ENCODE results near the gene OR5AU1. TPM values are rescaled to one million over a fixed set of nuclear protein-coding genes. Genes with fewer than 3 reads are reported as not detected.

Gene OR5AU1
- total RNA-seq, 6 experiments from 2014 or later, result not detected

GRCh38 chr14:21191261-21191808 is 35.5 kb upstream of the OR5AU1 start:
- Mint-ChIP-seq H3K4me1 (ENCODE audit: low read depth) (0 out of 2 replicates have a peak, but pooled peaks cover 5% of the 10 kb centered on the region), H3K27me3 (ENCODE audit: insufficient read depth) (peaks cover 11% of the 10 kb centered on the region), H3K4me3 (peak overlapping the region; percentile 64), H3K36me3 (ENCODE audit: low read depth) (no peaks in the 10 kb centered on the region), H3K27ac (no peak overlapping the region), H3K9me3 (no peaks in the 10 kb centered on the region)
- DNase-seq, result no peak
- TF ChIP-seq CTCF (IDR thresholded peaks at IDR 0.05), result no peak

- no peak overlapping the region for H3K4me3 Mint-ChIP-seq
- DNase-seq, result no peak
- H3K27me3 Mint-ChIP-seq (ENCODE audit: insufficient read depth), result peaks cover 7% of the 10 kb centered on the region; the same call in 1 of the 2 replicates
- H3K4me1 Mint-ChIP-seq (ENCODE audit: low read depth), result no peaks in the 10 kb centered on the region
- no peak overlapping the region for H3K27ac Mint-ChIP-seq
- no peaks in the 10 kb centered on the region for H3K36me3 Mint-ChIP-seq (ENCODE audit: low read depth)
- no peak for TF ChIP-seq CTCF (IDR thresholded peaks at IDR 0.05)
- H3K9me3 Mint-ChIP-seq, result peaks cover 4% of the 10 kb centered on the region
Observed at GRCh38 chr14:21185491-21185890, 29.6 kb upstream of the OR5AU1 start.

- Mint-ChIP-seq H3K36me3 (ENCODE audit: low read depth) (no peaks in the 10 kb centered on the region), H3K4me1 (ENCODE audit: low read depth) (no peaks in the 10 kb centered on the region), H3K4me3 (no peak overlapping the region), H3K27ac (no peak overlapping the region), H3K9me3 (peaks cover 4% of the 10 kb centered on the region), H3K27me3 (ENCODE audit: insufficient read depth) (peaks cover 7% of the 10 kb centered on the region; the same call in 1 of the 2 replicates)
- no peak for TF ChIP-seq CTCF (IDR thresholded peaks at IDR 0.05)
- no peak for DNase-seq
Observed at GRCh38 chr14:21184254-21184653, 28.4 kb upstream of the OR5AU1 start.

GRCh38 chr14:21182166-21182565 is 26.3 kb upstream of the OR5AU1 start:
- H3K9me3 Mint-ChIP-seq, result peaks cover 4% of the 10 kb centered on the region
- H3K36me3 Mint-ChIP-seq (ENCODE audit: low read depth), result no peaks in the 10 kb centered on the region
- TF ChIP-seq CTCF (IDR thresholded peaks at IDR 0.05), result no peak
- no peak overlapping the region for H3K27ac Mint-ChIP-seq
- DNase-seq, result no peak
- H3K4me3 Mint-ChIP-seq, result no peak overlapping the region
- H3K4me1 Mint-ChIP-seq (ENCODE audit: low read depth), result no peaks in the 10 kb centered on the region
- peaks cover 10% of the 10 kb centered on the region; the same call in 1 of the 2 replicates for H3K27me3 Mint-ChIP-seq (ENCODE audit: insufficient read depth)

GRCh38 chr14:21171128-21171527 is 15.3 kb upstream of the OR5AU1 start:
- TF ChIP-seq CTCF (IDR thresholded peaks at IDR 0.05), result no peak
- Mint-ChIP-seq H3K4me3 (no peak overlapping the region), H3K27me3 (ENCODE audit: insufficient read depth) (peaks cover 21% of the 10 kb centered on the region), H3K27ac (no peak overlapping the region), H3K36me3 (ENCODE audit: low read depth) (no peaks in the 10 kb centered on the region), H3K4me1 (ENCODE audit: low read depth) (no peaks in the 10 kb centered on the region), H3K9me3 (no peaks in the 10 kb centered on the region; the same call in 1 of the 2 replicates)
- DNase-seq, result no peak

Measured in HFFc6 (cell line).